WERI-Rb-1 (cell line): ENCODE results near the gene KCNIP1.

Experiments used
- DNase-seq: peaks from one replicate; pipeline ENCODE4 v3.0.0-alpha.2; 2020
- H3K27ac ChIP-seq: fragments of 250-450 bp; sonication (Bioruptor Pico); 2 replicates; pipeline ENCODE4 v1.5.1; 2020; ENCODE audit warnings: mild to moderate bottlenecking, moderate library complexity
- H3K27me3 ChIP-seq: fragments of 250-450 bp; sonication (Bioruptor Pico); 2 replicates; pipeline ENCODE4 v1.5.1; 2021; ENCODE audit warnings: mild to moderate bottlenecking, low read depth, moderate library complexity; ENCODE audit not compliant: insufficient read depth, severe bottlenecking
- H3K36me3 ChIP-seq: fragments of 250-450 bp; sonication (Bioruptor Pico); 2 replicates; pipeline ENCODE4 v1.5.1; 2020; ENCODE audit warnings: mild to moderate bottlenecking, moderate library complexity
- H3K4me3 ChIP-seq: 2 replicates; pipeline ENCODE4 v1.5.1; 2011; ENCODE audit warnings: low read depth, mild to moderate bottlenecking, control low read depth, low read length
- H3K9me3 ChIP-seq: fragments of 250-450 bp; sonication (Bioruptor Pico); 2 replicates; pipeline ENCODE4 v1.5.1; 2021; ENCODE audit warnings: mild to moderate bottlenecking, moderate library complexity; ENCODE audit not compliant: severe bottlenecking
- CTCF ChIP-seq: IDR thresholded peaks from 2 replicates; pipeline ENCODE4 v1.5.1; 2011; ENCODE audit warnings: low read depth, mild to moderate bottlenecking, control low read depth, inconsistent platforms, low read length

KCNIP1 gene

GRCh38 chr5:170628028-170628427 lies 124.2 kb downstream of the KCNIP1 start:
- no peaks in the 10 kb centered on the region for H3K9me3 ChIP-seq
- no peak overlapping the region for H3K27ac ChIP-seq
- H3K4me3 ChIP-seq = no peak overlapping the region
- no peak for DNase-seq
- H3K27me3 ChIP-seq = peaks cover 81% of the 10 kb centered on the region
- no peaks in the 10 kb centered on the region for H3K36me3 ChIP-seq
- TF ChIP-seq CTCF = no peak

DNA sequence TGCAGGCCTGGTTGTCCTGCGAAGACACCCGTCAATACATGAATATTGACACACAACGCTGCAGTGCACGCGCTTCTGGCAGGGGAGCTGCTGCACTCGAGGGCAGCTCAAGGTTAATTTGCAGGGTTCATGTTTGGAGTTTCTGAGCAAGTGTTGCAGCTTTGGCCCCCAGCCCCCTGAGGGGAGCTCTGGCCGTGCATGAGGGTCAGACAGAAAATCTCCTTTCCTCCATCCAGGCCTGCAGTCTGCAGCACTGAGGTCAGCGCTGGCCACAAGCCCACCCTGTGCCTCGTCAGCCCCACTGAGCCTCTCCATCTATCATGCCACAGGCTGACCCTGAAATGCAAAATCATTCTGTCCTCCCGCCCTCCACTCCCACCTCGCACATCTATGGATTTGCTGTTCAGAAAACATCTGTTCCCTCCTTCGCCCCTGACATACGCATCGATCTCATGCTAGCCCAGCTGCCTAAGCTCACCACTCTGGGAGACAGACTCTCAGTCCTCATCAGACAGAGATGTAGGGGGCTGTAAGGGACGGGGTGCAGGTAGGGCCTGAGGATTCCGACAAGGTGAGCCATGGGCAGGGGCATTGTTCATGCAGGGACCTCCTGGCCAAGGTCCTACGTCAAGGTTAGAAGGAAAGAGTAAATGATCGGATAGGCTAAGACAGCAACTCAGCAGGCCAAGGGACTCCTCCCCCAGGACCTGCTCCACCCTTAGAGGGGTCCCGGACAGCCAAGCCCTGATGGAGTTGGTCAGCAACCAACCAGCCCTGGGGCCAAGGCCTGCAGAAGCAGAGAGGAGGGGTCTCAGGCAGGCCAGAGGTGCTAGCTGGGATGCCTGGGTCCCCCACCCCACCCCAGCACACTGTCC lies 125.1 kb downstream of the KCNIP1 start:
- TF ChIP-seq CTCF = no peak
- Histone ChIP-seq H3K9me3 (no peaks in the 10 kb centered on the region), H3K36me3 (no peaks in the 10 kb centered on the region), H3K4me3 (no peak overlapping the region), H3K27me3 (peaks cover 74% of the 10 kb centered on the region), H3K27ac (no peak overlapping the region)
- DNase-seq = no peak

DNA sequence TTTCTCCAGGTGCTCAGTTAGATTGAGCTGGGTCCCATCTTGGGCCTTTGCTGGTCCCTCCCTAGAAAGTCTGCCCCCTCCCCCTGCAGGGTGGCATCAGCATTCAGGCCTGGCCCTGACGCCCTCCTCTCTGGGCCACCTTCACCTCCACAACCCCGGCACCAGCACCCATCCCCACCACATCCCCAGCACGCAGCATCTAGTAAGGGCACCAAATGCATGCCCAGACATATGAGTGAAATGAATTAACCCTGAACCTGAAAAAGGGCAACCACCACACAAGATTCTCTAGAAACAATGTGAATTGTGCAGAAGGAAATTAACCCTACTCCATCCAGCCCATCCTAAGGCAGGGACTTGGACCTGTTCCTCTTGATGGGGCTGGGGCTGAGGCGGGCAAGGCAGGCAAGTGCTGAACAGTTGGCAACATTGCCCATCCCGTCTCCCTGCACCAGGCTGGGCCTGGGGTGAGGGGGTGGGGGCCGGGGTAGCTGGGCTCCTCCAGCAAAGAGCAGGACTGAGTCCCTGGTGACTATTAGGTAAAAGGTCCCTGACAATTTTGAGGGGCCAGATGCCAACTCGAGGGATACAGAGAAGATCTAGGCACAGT lies 125.9 kb downstream of the KCNIP1 start:
- TF ChIP-seq CTCF = no peak
- Histone ChIP-seq H3K9me3 (no peaks in the 10 kb centered on the region), H3K27me3 (peaks cover 74% of the 10 kb centered on the region), H3K27ac (no peak overlapping the region), H3K36me3 (no peaks in the 10 kb centered on the region), H3K4me3 (no peak overlapping the region)
- DNase-seq = no peak

DNA sequence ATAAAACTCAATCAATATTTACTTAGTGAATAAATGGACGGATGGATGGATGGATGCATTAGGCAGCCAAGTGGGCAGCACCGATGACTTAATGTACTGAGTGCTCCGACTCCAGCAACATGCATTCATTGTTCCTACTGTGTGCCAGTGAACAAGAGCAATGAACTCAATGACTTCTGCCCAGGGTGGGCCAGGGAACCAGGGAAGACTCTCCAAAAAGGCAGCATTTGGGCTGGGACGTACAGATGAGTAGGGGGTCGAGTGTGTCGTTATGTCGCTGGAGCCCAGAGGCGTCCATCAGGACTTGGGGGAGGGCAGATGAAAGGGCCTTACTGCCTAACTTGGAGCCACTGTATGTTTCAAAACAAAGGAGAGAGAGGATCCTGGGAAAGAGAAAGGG lies 126.4 kb downstream of the KCNIP1 start:
- peaks cover 69% of the 10 kb centered on the region for H3K27me3 ChIP-seq
- no peak overlapping the region for H3K4me3 ChIP-seq
- no peak for TF ChIP-seq CTCF
- no peaks in the 10 kb centered on the region for H3K36me3 ChIP-seq
- H3K9me3 ChIP-seq = no peaks in the 10 kb centered on the region
- no peak overlapping the region for H3K27ac ChIP-seq
- no peak for DNase-seq

DNA sequence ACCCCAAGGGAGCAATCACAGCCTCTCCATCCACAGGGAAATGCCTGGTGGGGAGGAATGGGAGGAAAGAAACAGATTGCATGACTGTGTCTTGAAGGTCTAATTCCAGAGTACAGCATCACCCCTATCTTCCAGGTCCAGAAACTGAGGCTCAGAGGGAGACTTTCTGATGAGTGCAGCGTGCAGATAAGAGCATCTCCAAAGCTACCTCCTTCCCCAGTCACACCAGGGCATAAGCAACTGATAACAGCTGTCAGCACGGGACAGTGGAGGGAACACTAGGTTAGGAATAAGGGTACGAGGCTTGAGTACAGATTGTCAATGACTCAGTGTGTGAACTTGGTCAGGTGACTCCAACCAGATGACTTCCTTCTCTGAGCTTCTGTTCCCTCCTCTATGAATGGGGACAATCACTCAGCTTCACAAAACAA lies 126.9 kb downstream of the KCNIP1 start:
- DNase-seq = no peak
- Histone ChIP-seq H3K4me3 (no peak overlapping the region), H3K27ac (no peak overlapping the region), H3K9me3 (no peaks in the 10 kb centered on the region), H3K27me3 (peaks cover 65% of the 10 kb centered on the region), H3K36me3 (no peaks in the 10 kb centered on the region)
- no peak for TF ChIP-seq CTCF
